ENCODE results near the gene OCSTAMP. TPM values are rescaled to one million over a fixed set of nuclear protein-coding genes. Genes with fewer than 3 reads are reported as not detected.

The OCSTAMP gene
- total RNA-seq, 1 donor, result not detected

GRCh38 chr20:46573788-46574584 lies 23.5 kb upstream of the OCSTAMP start:
- no peak for DNase-seq (ENCODE audit: low read depth in 2 of 3, low spot score in 2 of 3)

GRCh38 chr20:46573234-46573633 lies 22.8 kb upstream of the OCSTAMP start:
- no peak for DNase-seq (ENCODE audit: low read depth in 2 of 3, low spot score in 2 of 3)

- DNase-seq (ENCODE audit: low read depth in 2 of 3, low spot score in 2 of 3), result no peak
Measured at GRCh38 chr20:46572790-46573189, 22.3 kb upstream of the OCSTAMP start.

- DNase-seq (ENCODE audit: low read depth in 2 of 3, low spot score in 2 of 3), result no peak
Measured at GRCh38 chr20:46572153-46572552, 21.7 kb upstream of the OCSTAMP start.

- no peak for DNase-seq (ENCODE audit: low read depth in 2 of 3, low spot score in 2 of 3)
Measured at GRCh38 chr20:46571418-46571817, 21.0 kb upstream of the OCSTAMP start.

GRCh38 chr20:46570956-46571355 lies 20.5 kb upstream of the OCSTAMP start:
- DNase-seq (ENCODE audit: low read depth in 2 of 3, low spot score in 2 of 3), result no peak

- no peak for DNase-seq (ENCODE audit: low read depth in 2 of 3, low spot score in 2 of 3)
Measured at GRCh38 chr20:46569961-46570360, 19.5 kb upstream of the OCSTAMP start.

GRCh38 chr20:46568570-46569129 lies 18.2 kb upstream of the OCSTAMP start:
- peak in 1 of 3 donors; percentile 67 for DNase-seq (ENCODE audit: low read depth in 2 of 3, low spot score in 2 of 3)

- DNase-seq (ENCODE audit: low read depth in 2 of 3, low spot score in 2 of 3), result no peak
Measured at GRCh38 chr20:46566125-46566524, 15.7 kb upstream of the OCSTAMP start.

- DNase-seq (ENCODE audit: low read depth in 2 of 3, low spot score in 2 of 3), result no peak
Measured at GRCh38 chr20:46564241-46564957, 13.9 kb upstream of the OCSTAMP start.

- no peak for DNase-seq (ENCODE audit: low read depth in 2 of 3, low spot score in 2 of 3)
Measured at GRCh38 chr20:46563860-46564221, 13.4 kb upstream of the OCSTAMP start.

- DNase-seq (ENCODE audit: low read depth in 2 of 3, low spot score in 2 of 3), result no peak
Measured at GRCh38 chr20:46563170-46563859, 12.9 kb upstream of the OCSTAMP start.

GRCh38 chr20:46562373-46563169 lies 12.1 kb upstream of the OCSTAMP start:
- DNase-seq (ENCODE audit: low read depth in 2 of 3, low spot score in 2 of 3), result peak; percentile 14 to 79 (median 64)

- no peak for DNase-seq (ENCODE audit: low read depth in 2 of 3, low spot score in 2 of 3)
Measured at GRCh38 chr20:46562009-46562372, 11.5 kb upstream of the OCSTAMP start.

GRCh38 chr20:46559685-46560440 lies 9.4 kb upstream of the OCSTAMP start:
- peak in 1 of 3 donors; percentile 49 for DNase-seq (ENCODE audit: low read depth in 2 of 3, low spot score in 2 of 3)

- DNase-seq (ENCODE audit: low read depth in 2 of 3, low spot score in 2 of 3), result no peak
Measured at GRCh38 chr20:46559001-46559400, 8.5 kb upstream of the OCSTAMP start.

- DNase-seq (ENCODE audit: low read depth in 2 of 3, low spot score in 2 of 3), result no peak
Measured at GRCh38 chr20:46558511-46558959, 8.1 kb upstream of the OCSTAMP start.

GRCh38 chr20:46557231-46557956 lies 6.9 kb upstream of the OCSTAMP start:
- no peak for DNase-seq (ENCODE audit: low read depth in 2 of 3, low spot score in 2 of 3)

- DNase-seq (ENCODE audit: low read depth in 2 of 3, low spot score in 2 of 3), result no peak
Measured at GRCh38 chr20:46555370-46555956, 5.0 kb upstream of the OCSTAMP start.
